Head of caudate nucleus (tissue), 42 donors: ENCODE measurements around the gene ELAPOR2.
"Not testable (repeated sequence)": the region's sequence is repeated elsewhere in the genome, so short reads cannot be mapped to it uniquely, and the experiment has no call there.

ENCODE experiments used
- DNase-seq, 42 donors: peaks; one replicate each; pipeline versions ENCODE4 v3.0.0 to v3.0.0-alpha.2; 2020 to 2021; ENCODE audit warnings: mixed read lengths in 7 of 42
- intact Hi-C: fragments of 100-400 bp; cut with DNase I; formaldehyde crosslinking; loops from one replicate; pipeline ENCODE4 v1.15.0; 2022

ELAPOR2 gene

GRCh38 chr7:87059525-87060287 lies at the start of gene ELAPOR2:
Gene ELAPOR2, minus strand, starts transcription at chr7:87059654. Its CDS starts 141 bp downstream, at chr7:87059513.
- DNase-seq: peak; percentile 70 to 95 (median 90)
- intact Hi-C loops: loop anchor here (2.0 kb wide), 2 partner anchors 93 to 121 kb away; partner anchors contain the start of gene DMTF1

- peak in 6 of 42 donors; percentile 3 to 37 (median 20) for DNase-seq
- intact Hi-C loops: no loop called here
Observed at GRCh38 chr7:87107949-87108776, 48.7 kb upstream of the ELAPOR2 start.

- intact Hi-C loops: no loop called here
Observed at GRCh38 chr7:87106974-87107612, 47.6 kb upstream of the ELAPOR2 start.

GRCh38 chr7:87105401-87105800 lies 45.9 kb upstream of the ELAPOR2 start:
- DNase-seq: no peak
- intact Hi-C loops: no loop called here

More at GRCh38 chr7:87106974-87107612, 47.6 kb upstream of the ELAPOR2 start:
- peak in 6 of 42 donors; percentile 5 to 41 (median 8) for DNase-seq

GRCh38 chr7:87100326-87100725 lies 40.9 kb upstream of the ELAPOR2 start:
- no peak for DNase-seq
- intact Hi-C loops: no loop called here

GRCh38 chr7:87097375-87097774 lies 37.9 kb upstream of the ELAPOR2 start:
- intact Hi-C loops, DNase-seq: not testable (repeated sequence)

- intact Hi-C loops: no loop called here
- no peak for DNase-seq
Observed at GRCh38 chr7:87094322-87094721, 34.9 kb upstream of the ELAPOR2 start.

GRCh38 chr7:87092568-87093091 lies 33.2 kb upstream of the ELAPOR2 start:
- intact Hi-C loops: no loop called here
- no peak for DNase-seq

- DNase-seq: no peak
- intact Hi-C loops: no loop called here
Observed at GRCh38 chr7:87091487-87092066, 32.1 kb upstream of the ELAPOR2 start.

GRCh38 chr7:87083865-87084519 lies 24.5 kb upstream of the ELAPOR2 start:
- intact Hi-C loops: no loop called here
- DNase-seq: no peak

- intact Hi-C loops: no loop called here
- DNase-seq: no peak
Observed at GRCh38 chr7:87082675-87083074, 23.2 kb upstream of the ELAPOR2 start.

- intact Hi-C loops: no loop called here
- no peak for DNase-seq
Observed at GRCh38 chr7:87075671-87076404, 16.4 kb upstream of the ELAPOR2 start.

- no peak for DNase-seq
- intact Hi-C loops: no loop called here
Observed at GRCh38 chr7:87067788-87068187, 8.3 kb upstream of the ELAPOR2 start.

- intact Hi-C loops: no loop called here
- no peak for DNase-seq
Observed at GRCh38 chr7:87060288-87060537, 759 bp upstream of the ELAPOR2 start.

- intact Hi-C loops: loop anchor here (2.0 kb wide), 2 partner anchors 94 to 120 kb away; partner anchors contain the start of gene DMTF1
- peak in 39 of 42 donors; percentile 6 to 71 (median 31) for DNase-seq
Observed at GRCh38 chr7:87058744-87059524, 520 bp downstream of the ELAPOR2 start.

GRCh38 chr7:87057210-87057609 lies 2.2 kb downstream of the ELAPOR2 start:
- DNase-seq: no peak
- intact Hi-C loops: no loop called here

- no peak for DNase-seq
- intact Hi-C loops: no loop called here
Observed at GRCh38 chr7:87056346-87056745, 3.1 kb downstream of the ELAPOR2 start.
